Cardiac muscle cell (in vitro differentiated cells and primary cell): ENCODE results near the gene RAB40C. TPM values are rescaled to one million over a fixed set of nuclear protein-coding genes. Genes with fewer than 3 reads are reported as not detected.

Experiments
- DNase-seq, 2 donors: peaks; one replicate each; pipeline versions ENCODE4 v3.0.0 to v3.0.0-alpha.2; 2010 to 2017; ENCODE audit warnings: low read depth in 1 of 2, low spot score in 1 of 2
- H3K27ac ChIP-seq: fragments of 200-600 bp; sonication (generic); 2 replicates; pipeline ENCODE4 v1.5.1; 2016
- H3K27me3 ChIP-seq: fragments of 200-600 bp; sonication (generic); 2 replicates; pipeline ENCODE4 v1.6.0; 2016; ENCODE audit warnings: control low read depth
- H3K36me3 ChIP-seq: fragments of 200-600 bp; sonication (generic); 2 replicates; pipeline ENCODE4 v1.5.1; 2016; ENCODE audit warnings: control low read depth
- H3K4me1 ChIP-seq: fragments of 200-600 bp; sonication (generic); 2 replicates; pipeline ENCODE4 v1.8.1; 2017; ENCODE audit warnings: low read depth, mild to moderate bottlenecking, mixed run types
- H3K4me3 ChIP-seq: fragments of 200-600 bp; sonication (generic); 2 replicates; pipeline ENCODE4 v1.5.1; 2016; ENCODE audit warnings: mild to moderate bottlenecking
- H3K9me3 ChIP-seq: fragments of 200-600 bp; sonication (generic); 2 replicates; pipeline ENCODE4 v1.5.1; 2017; ENCODE audit warnings: low read depth, mild to moderate bottlenecking, control low read depth
- CTCF ChIP-seq: IDR thresholded peaks from 2 replicates; pipeline ENCODE4 v1.5.1; 2012; ENCODE audit warnings: low read depth, mild to moderate bottlenecking, low read length
- polyA plus RNA-seq: library from polyadenylated mRNA; unstranded; fragments of >200 nt; fragmentation: Nextera tagmentation; extraction: Ambion mirVana; gene quantifications from 2 replicates; pipeline ENCODE4 v1.2.1, GENCODE V29; 2016
- total RNA-seq: library from RNA; depleted of rRNA; stranded (reverse); fragments of >200 nt; gene quantifications from 2 replicates; pipeline ENCODE4 v1.2.3, GENCODE V29; 2016

The RAB40C gene
- total and polyA plus RNA-seq, 2 experiments from 2014 or later = 30.8 to 45.9 TPM

DNA sequence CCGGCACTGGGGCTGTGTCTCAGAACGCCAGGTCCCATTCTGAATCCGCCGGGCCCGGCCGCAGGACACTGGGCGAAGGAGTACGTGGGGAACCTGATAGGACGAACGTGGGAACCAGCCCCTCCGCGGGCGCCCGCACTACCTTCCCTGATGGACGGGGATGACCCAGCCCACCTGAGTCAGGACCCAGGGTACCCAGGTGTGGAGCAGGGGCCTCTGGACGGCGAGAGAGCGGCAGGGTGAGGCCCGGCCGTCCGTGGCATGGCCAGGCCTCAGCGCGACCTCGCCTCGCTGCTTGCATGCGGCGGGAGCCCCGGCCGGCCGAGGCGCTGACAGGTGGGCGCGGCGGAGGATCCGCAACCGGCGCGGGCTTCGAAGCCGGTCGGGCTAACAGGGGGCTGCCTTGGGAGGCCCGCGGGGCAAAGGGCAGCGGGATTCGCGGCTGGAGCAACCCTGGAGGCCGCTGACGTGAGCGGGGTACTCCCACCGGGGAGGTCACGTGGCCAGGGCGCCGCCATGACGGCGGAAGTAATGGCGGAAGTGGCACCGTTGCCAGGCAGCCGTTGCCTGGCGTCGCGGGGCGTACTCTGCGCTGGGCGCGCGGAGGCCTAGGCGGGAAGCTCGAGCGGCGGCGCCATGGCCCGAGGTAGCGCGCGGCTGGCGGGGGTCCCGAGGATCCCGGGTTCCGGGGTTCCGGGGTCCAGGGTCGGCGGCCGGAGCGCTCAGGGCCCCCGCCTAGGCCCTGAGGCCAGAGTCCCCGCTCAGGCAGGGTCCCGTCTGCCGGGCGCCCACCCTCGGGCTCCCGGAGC lies 59.1 kb downstream of the RAB40C start, which contains the start of gene WDR90:
WDR90 (plus strand) TSS at position 585 of the 809 bp plus-strand sequence; CDS start at position 637, 52 bp downstream.
- DNase-seq = peak; percentile 95
- no peaks in the 10 kb centered on the region for H3K36me3 ChIP-seq
- peak within 1 kb of the TSS; percentile 85 for H3K27ac ChIP-seq
- H3K4me3 ChIP-seq = peak within 1 kb of the TSS; percentile 66
- no peak for TF ChIP-seq CTCF
- H3K4me1 ChIP-seq = peaks cover 12% of the 10 kb centered on the region
- H3K9me3 ChIP-seq = no peaks in the 10 kb centered on the region
- H3K27me3 ChIP-seq = no peaks in the 10 kb centered on the region

DNA sequence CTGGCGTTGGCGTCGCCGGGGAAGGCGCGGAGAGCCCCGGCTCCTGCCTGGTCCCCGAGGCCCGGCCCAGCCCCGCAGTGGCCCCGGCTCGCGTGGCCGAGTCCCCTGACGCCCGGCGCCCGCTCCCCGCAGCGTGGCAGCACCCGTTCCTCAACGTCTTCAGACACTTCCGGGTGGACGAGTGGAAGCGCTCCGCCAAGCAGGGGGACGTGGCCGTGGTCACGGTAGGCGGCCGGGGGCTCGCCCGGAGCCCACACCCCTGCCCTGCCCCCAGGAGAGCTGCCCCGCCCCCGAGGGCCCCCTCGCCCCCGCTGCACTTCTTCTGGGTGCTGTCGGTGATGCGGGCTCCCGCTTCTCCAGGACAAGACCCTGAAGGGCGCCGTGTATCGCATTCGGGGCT lies 59.8 kb downstream of the RAB40C start:
- H3K4me3 ChIP-seq = peak overlapping the region; percentile 66
- no peaks in the 10 kb centered on the region for H3K9me3 ChIP-seq
- H3K36me3 ChIP-seq = no peaks in the 10 kb centered on the region
- DNase-seq = no peak
- no peaks in the 10 kb centered on the region for H3K27me3 ChIP-seq
- no peak overlapping the region for H3K27ac ChIP-seq
- TF ChIP-seq CTCF = no peak
- H3K4me1 ChIP-seq = peaks cover 12% of the 10 kb centered on the region

DNA sequence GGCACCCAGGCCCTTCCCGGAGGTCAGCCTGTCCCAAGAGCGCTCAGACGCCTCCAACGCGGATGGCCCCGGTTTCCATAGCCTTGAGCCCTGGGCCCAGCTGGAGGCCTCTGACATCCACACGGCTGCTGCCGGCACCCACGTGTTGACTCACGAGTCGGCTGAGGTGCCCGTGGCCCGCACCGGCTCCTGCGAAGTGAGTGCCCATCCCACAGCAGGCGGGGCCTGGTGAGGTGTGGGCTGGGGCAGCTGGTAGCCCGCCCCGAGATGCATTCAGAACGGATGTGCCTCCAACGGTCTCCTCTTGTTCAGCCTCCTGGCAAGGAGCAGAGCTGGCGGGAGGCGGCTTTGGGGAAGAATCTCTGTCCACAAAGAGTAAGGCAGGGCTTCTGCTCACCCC lies 62.0 kb downstream of the RAB40C start:
- H3K27me3 ChIP-seq = no peaks in the 10 kb centered on the region
- DNase-seq = no peak
- H3K9me3 ChIP-seq = no peaks in the 10 kb centered on the region
- no peaks in the 10 kb centered on the region for H3K36me3 ChIP-seq
- H3K4me1 ChIP-seq = peaks cover 12% of the 10 kb centered on the region
- H3K4me3 ChIP-seq = no peak overlapping the region
- no peak for TF ChIP-seq CTCF
- H3K27ac ChIP-seq = no peak overlapping the region

- no peak for TF ChIP-seq CTCF
- Histone ChIP-seq H3K9me3 (no peaks in the 10 kb centered on the region), H3K4me1 (peaks cover 12% of the 10 kb centered on the region), H3K27ac (no peak overlapping the region), H3K4me3 (no peak overlapping the region), H3K27me3 (no peaks in the 10 kb centered on the region), H3K36me3 (no peaks in the 10 kb centered on the region)
- DNase-seq = no peak
These were observed 62.8 kb downstream of the RAB40C start for GRCh38 chr16:652454-653305.

DNA sequence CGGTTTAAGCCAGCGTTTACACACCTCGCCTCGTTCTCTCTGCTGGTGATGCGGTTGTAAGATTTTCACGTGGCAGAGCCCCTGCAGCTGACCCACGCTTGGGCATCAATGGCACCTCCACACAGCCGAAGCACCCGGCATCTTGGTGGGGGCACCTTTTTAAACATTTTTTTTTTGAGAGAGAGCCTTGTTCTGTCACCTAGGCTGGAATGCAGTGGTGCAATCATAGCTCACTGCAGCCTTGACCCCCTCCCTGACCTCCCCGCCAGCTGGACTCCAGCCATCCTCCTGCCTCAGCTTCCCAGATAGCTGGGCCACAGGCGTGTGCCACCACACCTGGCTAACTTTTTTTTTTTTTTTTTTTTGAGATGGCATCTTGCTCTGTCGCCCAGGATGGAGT lies 64.2 kb downstream of the RAB40C start:
- Histone ChIP-seq H3K4me1 (peaks cover 6% of the 10 kb centered on the region), H3K27me3 (no peaks in the 10 kb centered on the region), H3K9me3 (no peaks in the 10 kb centered on the region), H3K36me3 (no peaks in the 10 kb centered on the region), H3K27ac (no peak overlapping the region), H3K4me3 (no peak overlapping the region)
- DNase-seq = no peak
- no peak for TF ChIP-seq CTCF
